Posterior vena cava (tissue), 2 donors: ENCODE results near the gene MAP2. TPM values are rescaled to one million over a fixed set of nuclear protein-coding genes. Genes with fewer than 3 reads are reported as not detected.

Experiments used
- DNase-seq: peaks from one replicate; pipeline ENCODE4 v3.0.0-alpha.2; 2020; ENCODE audit warnings: low spot score
- intact Hi-C, 2 donors: fragments of 100-400 bp; cut with DNase I; formaldehyde crosslinking; loops; one replicate each; pipeline versions ENCODE4 v1.14.1 to v1.14.2; 2022 to 2023
- total RNA-seq, 2 donors: library from RNA; stranded (reverse); fragmentation: NEBNext Ultra II Directional; extraction: Animal tissue kit (Norgen Biotek cat#: 25700); gene quantifications; one replicate each; pipeline ENCODE4 v1.2.1, GENCODE V29; 2021
- donor health status: DM: yes; HTN: yes; CAD: no.
- donor health status: DM: yes; HTN: yes; CAD: no.

MAP2 gene
- total RNA-seq, 2 donors from 2014 or later: 10.5 to 24.7 TPM

DNA sequence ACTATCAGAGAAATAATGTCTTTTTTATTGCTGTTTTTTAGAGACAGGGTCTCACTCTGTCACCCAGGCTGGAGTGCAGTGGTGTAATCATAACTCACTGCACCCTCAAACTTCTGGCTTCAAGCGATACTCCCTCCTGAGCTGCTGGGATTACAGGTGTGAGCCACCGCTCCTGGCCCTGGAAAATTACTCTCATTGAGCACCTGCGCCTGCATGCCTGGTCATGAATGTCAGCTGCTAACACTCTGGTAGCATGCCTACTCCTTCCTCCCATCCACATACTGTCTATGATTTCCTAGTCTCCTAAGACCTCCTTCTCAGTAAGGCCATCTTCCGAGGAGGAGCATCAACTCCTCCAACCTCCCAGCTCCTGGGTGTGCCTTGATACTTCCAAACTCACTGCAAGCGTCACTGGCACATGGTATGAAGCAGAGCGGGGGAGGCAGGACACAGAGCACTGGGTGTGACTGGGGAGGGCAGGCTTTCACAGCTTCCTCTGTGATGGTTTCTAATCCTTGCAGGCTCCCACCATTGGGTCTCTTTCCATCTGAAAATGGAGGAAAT, 1.6 kb upstream of the MAP2 start:
- no peak for DNase-seq
- intact Hi-C loops: loop anchor here in 1 of 2 donors (10.0 kb wide), 1 partner anchor 153 kb away; no protein-coding TSS in a partner anchor

DNA sequence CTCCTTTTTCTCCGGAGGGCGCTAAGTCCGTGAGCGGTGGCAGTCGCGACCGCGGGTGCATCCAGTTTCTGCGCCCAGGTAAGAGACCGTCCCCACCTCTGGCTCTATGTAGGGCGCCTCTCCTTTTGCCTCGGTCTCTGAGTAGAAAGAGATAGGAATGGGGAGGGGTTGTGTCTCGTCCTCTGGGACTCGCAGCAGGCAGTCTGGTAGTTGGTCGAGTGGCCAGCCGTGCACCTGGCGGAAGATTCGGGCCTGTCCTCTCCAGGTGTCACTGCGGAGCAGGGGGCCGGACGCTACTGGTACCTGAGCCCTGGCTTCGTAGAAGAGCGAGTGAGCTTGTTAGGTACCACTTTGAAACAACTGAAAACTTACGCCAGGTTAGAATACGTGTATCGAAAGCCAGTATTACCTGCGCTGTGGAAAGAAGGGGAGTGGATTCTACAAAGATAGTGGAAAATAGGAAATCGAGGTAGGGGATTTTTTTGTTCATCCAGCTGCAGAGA, 403 bp downstream of the MAP2 start:
- intact Hi-C loops: loop anchor here in 1 of 2 donors (10.0 kb wide), 1 partner anchor 151 kb away; no protein-coding TSS in a partner anchor
- peak; percentile 76 for DNase-seq

GRCh38 chr2:209424781-209425470, 1.1 kb downstream of the MAP2 start:
- intact Hi-C loops: loop anchor here in 1 of 2 donors (10.0 kb wide), 1 partner anchor 150 kb away; no protein-coding TSS in a partner anchor
- DNase-seq: no peak

DNA sequence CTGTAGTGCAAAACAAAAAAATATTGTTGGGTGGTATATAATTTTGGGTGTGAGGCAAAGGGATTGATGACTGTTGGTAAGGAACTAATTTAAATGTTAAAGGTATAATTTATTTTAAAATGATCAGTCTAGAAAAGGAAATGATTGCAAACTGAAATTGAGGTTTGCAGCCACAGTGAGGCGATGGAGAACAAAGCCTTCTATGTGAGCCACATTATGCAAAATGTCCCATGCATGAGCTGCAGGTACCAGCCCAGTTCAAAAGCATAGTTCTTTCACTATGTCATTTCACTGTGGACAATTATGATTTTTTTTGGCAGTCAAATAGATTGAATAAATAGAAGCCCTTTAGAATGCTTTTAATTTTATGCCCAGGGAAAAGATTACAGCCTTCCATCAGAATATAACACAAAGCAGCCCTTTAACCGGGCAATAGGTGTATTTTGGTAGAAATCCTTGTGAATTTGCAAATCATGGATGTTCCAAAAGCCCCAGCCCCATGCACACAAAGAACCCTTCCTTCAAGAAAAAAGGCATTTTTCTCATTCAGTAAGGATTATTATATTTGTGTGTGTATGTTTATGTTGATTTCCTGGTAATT, 1.7 kb downstream of the MAP2 start:
- no peak for DNase-seq
- intact Hi-C loops: loop anchor here in 1 of 2 donors (10.0 kb wide), 1 partner anchor 149 kb away; no protein-coding TSS in a partner anchor

GRCh38 chr2:209426432-209426831, 2.6 kb downstream of the MAP2 start:
- no peak for DNase-seq
- intact Hi-C loops: loop anchor here in 1 of 2 donors (10.0 kb wide), 1 partner anchor 148 kb away; no protein-coding TSS in a partner anchor

GRCh38 chr2:209431701-209432100, 7.9 kb downstream of the MAP2 start:
- no peak for DNase-seq
- intact Hi-C loops: no loop called here

GRCh38 chr2:209441541-209441940, 17.7 kb downstream of the MAP2 start:
- intact Hi-C loops: no loop called here
- no peak for DNase-seq

DNA sequence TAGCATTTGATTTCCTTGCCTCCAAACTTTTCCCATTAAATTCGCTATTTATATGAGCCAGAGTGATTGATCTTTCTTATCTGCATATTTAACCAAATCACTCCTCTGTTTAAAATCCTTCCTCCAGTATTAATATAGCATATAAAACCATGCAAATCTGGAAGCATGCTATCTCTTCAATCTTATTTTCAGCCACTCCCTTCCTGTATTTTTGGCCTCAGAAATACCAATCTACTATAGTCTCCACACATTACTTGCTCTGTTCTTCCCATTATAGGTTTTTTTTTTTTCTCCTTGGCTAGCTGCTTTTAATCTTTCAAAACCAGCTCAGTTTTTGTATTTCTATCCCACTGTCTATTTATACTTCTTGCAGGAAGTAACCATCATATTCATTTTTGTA, 19.1 kb downstream of the MAP2 start:
- no peak for DNase-seq

GRCh38 chr2:209445485-209445884, 21.6 kb downstream of the MAP2 start:
- no peak for DNase-seq
- intact Hi-C loops: no loop called here

More for the DNA sequence above, 19.1 kb downstream of the MAP2 start:
- intact Hi-C loops: no loop called here

DNA sequence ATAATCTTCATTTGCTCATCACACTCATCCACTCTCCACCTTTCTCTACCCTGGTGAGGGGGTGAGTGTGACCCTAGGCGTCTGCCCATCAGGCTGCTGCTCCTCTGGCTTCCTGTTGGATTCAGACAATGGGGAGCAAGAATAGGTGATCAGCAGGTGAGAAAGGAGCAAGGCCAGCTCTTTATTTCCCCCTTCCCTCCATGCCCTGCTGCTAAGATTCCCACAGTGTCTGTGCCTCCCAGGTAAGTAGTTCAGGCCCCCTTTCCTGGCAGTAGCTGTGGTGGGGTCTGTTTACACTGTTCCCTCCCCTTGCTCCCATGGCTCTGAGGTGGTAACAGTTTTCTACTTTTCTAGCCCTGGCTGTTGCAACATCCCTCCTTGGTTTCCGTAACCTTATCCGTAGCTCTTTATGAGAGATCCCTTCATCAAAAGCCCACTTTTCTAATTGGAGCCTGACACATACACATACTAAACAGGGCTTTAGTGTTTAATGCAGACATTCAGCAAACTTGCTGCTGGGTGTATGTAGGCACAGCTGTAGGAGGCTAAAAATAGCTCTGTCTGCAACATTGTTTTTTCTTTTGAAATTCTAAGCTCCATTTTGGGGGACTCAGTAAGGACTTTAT, 27.5 kb downstream of the MAP2 start:
- intact Hi-C loops: no loop called here
- DNase-seq: no peak

GRCh38 chr2:209456489-209456888, 32.6 kb downstream of the MAP2 start:
- no peak for DNase-seq
- intact Hi-C loops: no loop called here

- intact Hi-C loops: no loop called here
- DNase-seq: no peak
Observed at GRCh38 chr2:209458008-209458979, 34.4 kb downstream of the MAP2 start.

GRCh38 chr2:209459359-209459758, 35.5 kb downstream of the MAP2 start:
- intact Hi-C loops: no loop called here
- no peak for DNase-seq

DNA sequence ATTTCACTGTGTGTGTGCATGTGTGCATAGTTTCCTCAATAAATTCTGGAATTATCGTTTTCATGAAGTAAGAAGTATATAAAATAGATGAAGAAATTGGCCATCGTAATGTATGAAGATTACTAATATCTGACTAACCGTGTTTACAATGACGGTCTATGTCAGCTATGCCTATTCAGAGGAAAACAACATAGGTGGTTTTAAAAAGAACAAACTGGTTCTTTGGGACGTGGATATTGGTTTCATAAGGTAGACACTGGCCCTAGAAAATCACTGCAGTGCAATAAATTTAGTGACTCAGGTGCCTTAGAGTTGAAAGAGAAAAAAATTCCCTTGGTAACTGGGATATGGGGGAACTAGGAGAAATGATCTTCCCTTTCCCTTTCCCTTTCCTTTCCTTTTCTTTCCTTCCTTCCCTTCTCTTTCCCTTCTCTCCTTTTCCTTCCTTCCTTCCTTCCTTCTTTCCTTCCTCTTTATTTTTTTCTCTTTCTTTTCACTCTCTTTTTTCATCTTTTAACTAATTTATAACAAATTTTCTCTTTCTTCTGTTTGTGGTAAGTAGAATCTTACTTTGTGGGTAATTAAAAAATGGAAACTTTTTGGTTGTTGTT, 36.4 kb downstream of the MAP2 start:
- intact Hi-C loops: no loop called here
- DNase-seq: no peak

GRCh38 chr2:209463226-209463625, 39.4 kb downstream of the MAP2 start:
- intact Hi-C loops: no loop called here
- no peak for DNase-seq

- DNase-seq: no peak
- intact Hi-C loops: no loop called here
Observed at GRCh38 chr2:209463835-209464234, 40.0 kb downstream of the MAP2 start.

GRCh38 chr2:209468846-209469245, 45.0 kb downstream of the MAP2 start:
- intact Hi-C loops: no loop called here
- no peak for DNase-seq

GRCh38 chr2:209469481-209469880, 45.6 kb downstream of the MAP2 start:
- intact Hi-C loops: no loop called here

More at GRCh38 chr2:209469481-209469880, 45.6 kb downstream of the MAP2 start:
- DNase-seq: no peak
